ENCODE data around the gene SYNJ1. TPM values are rescaled to one million over a fixed set of nuclear protein-coding genes. Genes with fewer than 3 reads are reported as not detected.
A peak's percentile ranks its signal among the peaks of the same experiment; 100 is the strongest.
"Not testable (repeated sequence)": the region's sequence is repeated elsewhere in the genome, so short reads cannot be mapped to it uniquely, and the experiment has no call there.

SYNJ1 gene
- total RNA-seq, 1 donor = 3.5 TPM

DNA sequence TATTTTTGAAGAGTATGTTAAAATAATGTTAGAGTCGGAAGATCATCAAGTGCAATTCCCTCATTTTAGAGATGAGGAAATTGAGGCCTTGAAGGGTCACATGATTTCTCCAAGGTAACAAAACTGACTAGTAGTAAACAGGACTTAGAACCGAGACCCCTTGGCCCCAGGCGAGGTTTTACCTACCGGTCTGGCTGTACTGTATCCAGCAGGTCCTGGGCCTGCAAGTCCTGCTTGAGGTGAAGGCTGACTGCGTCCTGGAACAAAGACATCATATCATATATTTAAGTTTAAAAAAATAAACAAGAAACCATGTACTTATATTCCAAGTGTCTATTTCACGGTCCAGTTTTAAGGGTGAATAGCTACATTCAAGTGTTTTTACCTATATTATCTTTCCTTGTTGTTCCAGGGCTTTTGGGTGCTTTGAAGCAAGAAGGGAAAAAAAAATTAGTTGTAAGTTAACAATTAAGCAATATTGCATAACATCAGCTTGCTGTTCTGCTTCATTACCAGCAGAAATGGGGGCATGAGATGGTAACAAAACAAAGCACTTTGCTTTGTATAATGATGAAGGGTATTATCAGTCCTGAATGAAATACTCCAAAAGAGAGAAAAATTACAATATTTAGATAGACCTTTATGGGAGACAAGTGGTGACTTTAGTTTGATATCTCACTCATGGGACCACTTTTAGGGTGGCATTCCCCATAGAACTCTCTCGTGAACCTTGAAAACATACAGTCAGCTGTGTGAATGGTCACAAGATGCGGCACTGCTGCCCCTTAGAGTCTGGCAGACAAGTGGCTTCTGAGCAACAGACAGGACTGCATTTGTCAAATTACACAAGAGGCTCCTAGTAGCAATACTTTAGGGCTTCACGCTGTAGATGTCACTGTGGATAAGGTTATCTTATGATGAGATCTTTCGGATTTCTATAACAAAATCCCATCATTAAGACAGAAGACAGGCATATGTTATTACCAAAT is 85.8 kb downstream of the SYNJ1 start:
- DNase-seq (ENCODE audit: low read depth in 2 of 3, low spot score in 2 of 3) = no peak

DNA sequence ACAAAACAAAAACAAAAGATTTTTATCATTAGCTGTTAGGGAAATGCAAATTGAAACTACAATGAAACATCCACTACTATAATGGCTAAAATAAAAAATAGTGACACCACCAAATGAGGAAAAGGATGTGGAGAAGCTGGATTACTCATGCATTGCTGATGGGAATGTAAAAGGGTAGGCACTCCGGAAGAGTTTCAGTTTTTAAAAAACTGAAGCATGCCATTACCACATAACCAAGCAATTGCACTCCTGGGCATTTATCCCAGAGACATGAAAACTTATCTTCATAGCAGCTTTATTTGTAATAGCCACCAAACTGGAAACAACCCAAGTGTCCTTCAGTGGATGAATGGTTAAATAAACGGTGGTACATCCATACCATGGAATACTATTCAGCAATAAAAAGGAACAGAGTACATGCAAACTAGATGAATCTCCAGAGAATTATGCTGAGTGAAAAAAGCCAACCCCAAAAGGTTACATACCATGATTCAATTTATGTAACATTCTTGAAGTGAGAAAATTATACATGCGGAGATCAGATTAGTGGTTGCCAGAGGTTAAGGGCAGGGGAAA is 101.1 kb downstream of the SYNJ1 start:
- DNase-seq (ENCODE audit: low read depth in 2 of 3, low spot score in 2 of 3) = no peak

DNA sequence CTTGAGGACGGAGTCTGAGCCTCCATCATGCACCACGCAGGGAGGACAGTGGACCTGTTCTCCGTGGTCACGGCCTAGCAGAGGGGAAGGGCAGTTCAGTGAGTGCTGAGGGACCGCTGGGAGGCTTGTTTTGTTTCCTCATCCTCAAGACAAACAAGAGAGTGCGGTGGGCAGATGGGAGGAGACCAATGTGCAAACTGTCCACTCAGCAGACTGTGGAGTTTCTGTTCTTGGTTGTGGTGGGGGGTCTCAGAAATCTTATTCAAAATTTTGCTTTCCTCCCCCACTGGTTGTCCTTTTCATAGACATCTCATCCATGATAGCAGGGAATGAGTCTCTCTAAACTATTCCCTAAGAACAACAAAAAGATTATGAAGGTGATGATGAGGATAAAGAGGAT is 109.6 kb downstream of the SYNJ1 start:
- not testable (repeated sequence) for DNase-seq (ENCODE audit: low read depth in 2 of 3, low spot score in 2 of 3)

DNA sequence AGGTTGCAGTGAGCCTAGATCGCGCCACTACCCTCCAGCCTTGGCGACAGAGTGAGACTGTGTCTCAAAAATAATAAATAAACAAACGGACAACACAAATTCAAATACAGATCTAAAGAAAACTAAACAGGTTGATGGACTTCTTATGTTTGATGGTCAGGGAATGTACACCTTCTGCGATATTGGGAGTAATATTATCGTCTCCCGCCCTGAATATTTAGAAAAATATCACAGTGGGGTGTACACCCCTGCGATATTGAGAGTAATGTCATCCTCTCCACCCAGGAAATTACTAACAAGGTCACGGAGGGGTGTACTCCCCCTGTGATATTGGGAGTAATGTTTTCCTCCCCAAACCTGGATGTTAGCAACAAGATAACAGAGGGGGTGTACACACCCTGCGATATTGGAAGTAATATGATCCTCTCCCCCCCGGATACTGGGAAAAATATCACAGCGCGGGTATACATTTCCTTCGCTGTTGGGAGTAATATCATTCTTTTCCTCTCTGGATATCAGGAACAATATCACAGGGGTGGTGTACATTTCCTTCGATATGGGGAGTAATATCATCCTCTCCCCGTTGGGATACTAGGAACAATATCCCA is 114.3 kb downstream of the SYNJ1 start:
- no peak for DNase-seq (ENCODE audit: low read depth in 2 of 3, low spot score in 2 of 3)

DNA sequence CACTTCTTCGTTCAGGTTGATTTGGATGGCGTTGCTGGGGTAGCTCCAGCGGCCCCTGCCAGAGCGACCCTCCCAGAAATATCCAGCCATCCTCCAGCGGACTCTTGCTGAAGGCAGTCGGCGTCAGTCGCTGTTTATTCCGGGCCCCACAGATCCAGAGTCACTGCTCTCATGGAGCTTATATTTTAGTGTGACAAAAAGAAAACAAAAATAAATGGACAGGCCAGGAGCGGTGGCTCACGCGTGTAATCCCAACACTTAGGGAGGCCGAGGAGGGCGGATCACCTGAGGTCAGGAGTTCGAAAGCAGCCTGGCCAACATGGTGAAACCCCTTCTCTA is 114.8 kb downstream of the SYNJ1 start:
- no peak for DNase-seq (ENCODE audit: low read depth in 2 of 3, low spot score in 2 of 3)

DNA sequence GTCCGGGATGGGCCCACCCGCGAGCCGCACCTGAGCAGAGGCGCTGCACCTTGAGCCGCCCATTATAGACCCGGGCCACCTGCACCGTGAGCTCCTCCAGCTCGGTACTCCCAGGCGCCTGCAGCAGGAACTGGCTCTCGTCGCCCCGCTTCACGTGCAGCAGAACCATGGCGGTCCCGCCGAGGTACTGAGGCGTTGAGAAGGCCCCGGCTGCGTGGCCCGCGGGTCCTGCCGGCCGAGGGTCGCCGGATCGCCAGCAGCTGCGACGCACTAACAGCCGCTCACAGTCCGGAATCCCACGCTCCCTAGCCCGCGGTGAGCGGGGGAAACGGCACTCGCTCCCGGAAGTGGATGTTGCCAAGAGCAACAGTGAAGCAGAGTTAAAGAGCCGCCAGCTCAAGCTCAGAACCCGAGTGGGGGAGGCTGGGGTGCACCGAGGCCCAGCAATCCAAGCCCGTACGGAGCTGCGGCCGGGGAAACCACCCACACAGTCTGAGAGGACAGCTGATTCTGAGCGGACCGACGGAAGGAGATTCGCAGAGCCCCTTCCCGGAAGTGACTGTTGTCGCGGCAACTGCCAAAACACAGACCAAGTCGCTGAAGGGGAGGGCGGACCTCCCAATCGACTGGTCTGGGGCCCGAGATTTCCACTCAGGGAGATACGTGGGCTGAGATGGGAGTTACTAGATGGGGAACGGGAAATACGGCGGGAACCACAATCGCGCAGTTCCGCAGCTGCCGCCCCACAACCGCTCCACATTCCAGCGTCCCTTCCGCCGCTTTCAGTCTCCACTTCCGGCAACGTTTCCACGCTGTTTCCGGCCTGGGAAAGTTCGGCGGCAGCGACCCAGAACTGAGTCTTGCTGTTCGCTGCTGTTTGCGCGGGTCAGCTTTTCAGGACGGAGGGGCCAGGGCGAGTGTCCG is 115.5 kb downstream of the SYNJ1 start, which contains the start of gene CFAP298:
Gene CFAP298, minus strand, starts transcription at position 303 of the 924 bp plus-strand sequence. Its CDS starts 134 bp downstream, at position 169.
- DNase-seq (ENCODE audit: low read depth in 2 of 3, low spot score in 2 of 3) = peak; percentile 89 to 93 (median 92)

DNA sequence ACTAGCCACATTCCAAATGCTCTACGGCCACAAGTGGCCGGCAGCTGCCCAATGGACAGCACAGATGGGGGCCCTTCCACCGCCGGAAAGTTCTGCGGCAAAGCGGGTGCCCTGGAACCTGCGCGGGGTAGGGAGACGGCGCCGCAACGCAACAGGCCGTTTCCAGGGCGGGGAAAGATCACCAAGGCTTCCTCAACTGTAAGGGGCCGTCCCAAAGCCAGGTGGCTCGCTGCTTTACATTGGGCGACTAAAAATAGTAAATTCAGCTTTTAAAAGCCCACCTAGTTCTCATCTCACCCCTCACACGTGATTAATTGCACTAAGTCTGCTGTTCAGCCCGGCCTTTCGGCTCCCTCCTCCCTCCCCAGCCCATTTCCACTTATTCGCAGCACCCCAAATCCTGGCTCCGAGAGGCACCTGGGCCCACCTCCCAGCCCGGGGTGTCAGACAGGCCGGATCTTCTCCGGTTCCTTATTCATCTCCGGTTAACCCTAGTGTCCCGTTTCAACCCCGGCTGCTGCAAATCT is 116.3 kb downstream of the SYNJ1 start:
- peak in 2 of 3 donors; percentile 9 to 24 for DNase-seq (ENCODE audit: low read depth in 2 of 3, low spot score in 2 of 3)

DNA sequence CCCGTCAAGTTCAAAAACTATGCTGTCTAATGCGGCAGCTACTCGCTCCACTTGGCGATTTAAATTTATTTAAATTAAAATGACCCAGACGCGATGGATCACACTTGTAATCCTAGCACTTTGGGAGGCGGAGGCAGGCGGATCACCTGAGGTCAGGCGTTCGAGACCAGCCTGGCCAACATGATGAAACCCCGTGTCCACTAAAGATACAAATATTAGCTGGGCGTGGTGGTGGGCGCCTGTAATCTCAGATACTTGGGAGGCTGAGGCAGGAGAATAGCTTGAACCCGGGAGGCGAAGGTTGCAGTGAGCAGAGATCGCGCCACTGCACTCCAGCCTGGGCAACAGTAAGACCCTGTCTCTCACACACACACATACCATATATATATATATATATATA is 116.9 kb downstream of the SYNJ1 start:
- DNase-seq (ENCODE audit: low read depth in 2 of 3, low spot score in 2 of 3) = not testable (repeated sequence)

DNA sequence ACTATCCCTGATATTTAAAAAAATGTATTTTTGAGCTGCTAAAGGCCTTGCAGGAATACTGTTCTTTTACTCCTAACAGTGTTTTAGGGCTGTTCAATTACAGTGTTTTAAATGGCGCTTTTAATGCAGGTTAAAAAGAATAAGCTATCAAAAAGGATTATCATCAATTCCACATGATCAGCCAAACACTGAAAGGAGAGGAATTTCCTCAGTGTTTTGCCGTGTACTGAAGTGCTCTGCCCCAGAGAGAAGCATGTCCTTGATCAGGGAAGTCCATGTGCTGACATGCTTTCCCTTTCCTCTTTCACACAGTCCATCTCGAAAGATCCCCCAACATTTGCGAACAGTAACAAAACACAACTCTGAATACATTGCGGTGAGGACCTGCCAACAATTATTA is 119.0 kb downstream of the SYNJ1 start:
- no peak for DNase-seq (ENCODE audit: low read depth in 2 of 3, low spot score in 2 of 3)

DNA sequence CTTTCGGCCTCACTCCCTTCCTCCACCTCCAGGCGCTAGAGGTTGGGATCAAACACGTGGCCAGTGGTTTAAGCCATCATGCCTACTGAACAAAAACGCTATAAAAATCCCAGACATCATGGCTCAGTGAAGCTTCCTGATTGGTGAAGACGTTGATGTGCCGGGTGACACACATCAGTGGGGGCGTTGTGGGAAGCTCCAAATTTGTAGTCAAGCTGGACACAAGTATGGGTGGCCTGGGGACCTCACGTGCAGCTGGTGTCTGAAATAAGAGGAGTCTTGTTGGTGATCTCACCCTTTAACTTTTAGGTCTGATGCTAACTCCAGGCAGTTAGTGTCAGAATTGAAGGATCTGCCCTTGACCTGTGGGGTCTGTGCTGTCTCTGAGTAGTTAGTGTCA is 122.3 kb downstream of the SYNJ1 start:
- DNase-seq (ENCODE audit: low read depth in 2 of 3, low spot score in 2 of 3) = no peak

DNA sequence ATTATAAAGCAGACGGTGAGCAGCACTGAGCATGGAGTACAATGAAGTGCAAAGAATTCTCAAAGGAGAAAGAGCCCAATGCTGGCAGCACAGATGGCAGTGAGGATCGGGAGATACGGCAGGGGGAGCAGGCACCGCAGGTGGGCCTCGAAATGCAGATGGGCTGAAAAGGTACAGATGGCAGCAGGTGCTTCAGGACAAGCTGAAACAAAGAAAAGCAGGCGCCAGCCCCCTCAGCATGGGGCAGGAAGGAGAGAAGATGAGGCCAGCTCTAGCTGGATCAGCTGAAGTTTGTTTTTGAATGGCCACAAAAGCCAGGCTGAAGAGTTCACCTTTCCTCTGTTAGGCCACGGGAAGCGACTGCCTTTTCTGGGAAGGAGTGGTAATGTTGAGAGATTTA is 123.3 kb downstream of the SYNJ1 start:
- DNase-seq (ENCODE audit: low read depth in 2 of 3, low spot score in 2 of 3) = no peak

DNA sequence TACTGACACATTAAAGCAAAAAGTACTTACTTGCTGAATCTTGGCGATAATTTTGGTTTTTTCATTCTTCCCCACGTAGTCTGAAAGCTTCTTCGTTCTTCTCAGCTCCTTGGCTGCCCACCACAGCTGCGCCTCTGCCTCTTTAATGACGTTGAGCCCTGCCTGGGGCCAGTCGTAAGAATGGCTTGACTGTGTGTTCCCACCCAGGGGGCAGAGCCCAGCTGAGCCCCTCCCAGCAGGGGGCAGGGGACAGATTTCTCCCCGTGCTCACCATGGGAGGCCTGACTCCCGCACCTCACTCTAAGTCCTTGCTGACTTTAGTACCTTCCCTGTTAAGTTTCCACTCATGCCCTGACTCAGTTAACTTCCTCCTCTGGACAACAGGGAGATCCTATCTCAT is 124.7 kb downstream of the SYNJ1 start:
- no peak for DNase-seq (ENCODE audit: low read depth in 2 of 3, low spot score in 2 of 3)

DNA sequence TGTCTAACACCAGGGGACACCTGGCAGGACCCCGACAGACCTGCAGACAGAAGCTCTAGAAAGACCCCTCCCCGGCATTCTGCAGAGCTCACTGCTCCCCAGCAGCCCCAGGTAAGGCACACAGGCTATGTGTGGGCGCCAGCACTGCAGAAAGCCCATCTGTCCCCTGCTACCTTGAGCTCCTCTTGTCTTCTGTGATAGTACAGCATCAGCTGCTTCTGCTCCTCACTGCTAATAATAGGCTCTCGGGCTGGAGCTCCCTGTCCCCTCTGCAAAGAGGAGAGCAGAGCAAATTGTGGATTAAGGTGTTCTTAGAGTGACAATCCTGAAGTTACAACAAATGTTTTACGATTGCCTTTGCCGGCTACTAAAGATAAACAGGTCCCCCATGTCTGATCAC is 125.7 kb downstream of the SYNJ1 start:
- no peak for DNase-seq (ENCODE audit: low read depth in 2 of 3, low spot score in 2 of 3)

DNA sequence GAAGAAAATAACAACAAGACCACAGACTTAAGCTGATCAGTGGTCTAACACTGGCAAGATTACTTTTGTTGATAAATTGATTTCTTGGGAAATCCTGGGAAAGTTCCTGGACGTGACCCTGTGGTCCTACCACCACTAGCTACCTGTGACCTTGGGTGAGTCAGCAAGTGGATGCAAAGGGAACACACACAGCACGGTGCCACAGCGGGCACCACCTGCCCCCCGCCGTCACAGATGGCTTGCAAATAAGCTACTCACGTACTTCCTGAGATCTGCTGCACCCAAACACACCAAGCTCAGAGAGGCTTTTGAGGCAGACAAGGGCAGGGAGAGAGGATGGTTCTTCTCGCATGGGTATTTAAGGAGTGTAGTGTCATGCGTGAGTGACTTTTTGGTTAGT is 128.3 kb downstream of the SYNJ1 start:
- DNase-seq (ENCODE audit: low read depth in 2 of 3, low spot score in 2 of 3) = no peak

DNA sequence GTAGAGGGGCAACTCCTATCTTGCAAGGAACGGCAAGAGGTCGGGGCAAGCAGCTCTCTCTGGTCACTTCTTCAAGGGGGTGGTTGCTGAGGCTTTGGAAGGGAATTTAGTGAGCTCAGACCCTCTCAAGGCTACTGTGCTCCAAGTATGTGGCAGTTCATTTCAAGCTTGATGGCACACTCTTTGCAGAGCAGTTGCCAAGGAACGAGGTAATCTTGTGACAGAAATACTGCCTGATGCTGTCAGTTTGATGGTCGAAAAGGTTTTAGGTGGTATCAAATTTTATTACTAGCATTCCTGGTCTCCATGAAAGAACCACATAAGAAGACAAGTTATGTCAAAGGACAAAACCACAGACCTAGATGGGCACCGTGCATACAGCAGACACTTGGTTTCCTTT is 128.7 kb downstream of the SYNJ1 start:
- DNase-seq (ENCODE audit: low read depth in 2 of 3, low spot score in 2 of 3) = no peak

DNA sequence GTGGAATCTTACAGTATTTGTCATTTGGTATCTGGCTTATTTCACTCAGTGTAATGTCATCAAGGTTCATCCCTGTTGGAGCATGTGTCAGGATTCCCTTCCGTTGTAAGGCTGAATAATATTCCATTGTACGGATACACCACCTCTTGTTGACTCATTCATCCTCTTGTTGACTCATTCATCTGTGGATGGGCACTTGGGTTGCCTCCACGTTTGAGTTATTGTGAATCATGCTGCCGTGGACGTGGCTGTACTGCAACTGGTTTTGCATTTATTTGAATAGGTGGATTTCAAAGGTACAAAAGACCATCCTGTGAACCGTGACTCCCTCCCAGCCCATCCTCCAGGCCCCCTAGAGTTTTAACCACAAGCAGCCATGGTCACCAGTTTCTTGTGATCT is 130.6 kb downstream of the SYNJ1 start:
- DNase-seq (ENCODE audit: low read depth in 2 of 3, low spot score in 2 of 3) = no peak

DNA sequence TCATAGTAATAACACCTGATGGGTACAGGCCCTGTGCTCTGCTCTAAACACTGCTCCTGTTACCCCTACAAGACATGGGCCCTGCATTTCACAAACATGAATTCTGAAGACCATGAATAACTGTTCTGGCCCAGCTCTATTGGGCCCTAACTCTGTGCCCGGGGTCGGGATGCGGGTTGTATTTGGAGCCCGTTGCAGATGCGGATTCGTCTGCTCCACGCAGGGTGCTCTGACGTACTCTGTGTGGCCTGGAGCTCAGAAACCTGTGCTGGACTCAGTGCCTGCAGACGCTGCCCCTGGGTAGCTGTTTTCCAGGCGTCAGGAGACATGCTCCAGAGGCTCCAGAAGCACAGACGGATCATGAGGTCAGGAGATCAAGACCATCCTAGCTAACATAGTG is 132.4 kb downstream of the SYNJ1 start:
- DNase-seq (ENCODE audit: low read depth in 2 of 3, low spot score in 2 of 3) = no peak

DNA sequence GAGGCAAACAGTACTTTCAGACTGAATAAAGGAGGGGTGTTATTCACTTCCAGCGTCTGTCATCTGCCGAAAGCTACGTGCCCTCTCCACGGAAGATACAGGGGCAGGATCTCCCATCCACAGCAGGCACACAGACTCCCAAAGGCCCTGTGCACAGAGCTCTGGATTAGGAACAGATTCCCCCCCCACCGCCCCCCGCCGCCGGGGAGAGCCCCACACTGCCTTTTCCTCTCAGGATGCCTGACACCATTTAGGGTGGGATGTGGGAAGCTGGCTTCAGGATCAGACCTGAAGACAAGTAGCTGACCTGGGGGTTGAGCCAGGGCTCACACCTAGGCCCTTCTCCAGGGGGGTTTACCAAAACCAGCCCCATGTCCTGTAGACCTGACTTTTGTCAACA is 134.1 kb downstream of the SYNJ1 start:
- no peak for DNase-seq (ENCODE audit: low read depth in 2 of 3, low spot score in 2 of 3)

DNA sequence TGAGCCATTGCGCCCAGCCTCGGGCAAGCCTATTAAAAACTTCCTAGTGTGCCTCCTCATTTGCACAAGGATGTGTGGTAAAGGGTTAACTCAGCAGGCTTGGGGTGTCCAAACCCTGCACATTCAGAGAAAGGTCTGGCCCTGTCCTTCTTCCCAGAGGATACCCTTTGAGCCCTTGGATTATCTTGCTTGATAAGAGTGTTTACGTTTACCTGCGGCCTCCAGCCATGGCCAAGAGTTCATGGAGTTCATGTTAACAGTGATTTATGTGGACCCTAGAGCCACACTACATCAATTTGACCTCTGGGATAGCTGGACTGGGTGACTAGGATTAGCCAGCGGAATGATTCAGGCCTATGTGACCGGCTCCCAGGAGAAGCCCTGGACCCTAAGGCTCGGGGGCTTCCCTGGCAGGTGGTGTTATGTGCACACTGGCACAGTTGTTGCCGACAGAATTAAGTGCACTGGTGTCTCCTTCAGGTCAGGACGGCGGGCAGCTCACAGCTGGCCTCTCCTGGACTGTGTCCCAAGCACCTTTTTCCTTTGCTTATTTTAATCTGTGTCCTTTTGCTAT is 134.8 kb downstream of the SYNJ1 start:
- DNase-seq (ENCODE audit: low read depth in 2 of 3, low spot score in 2 of 3) = no peak

DNA sequence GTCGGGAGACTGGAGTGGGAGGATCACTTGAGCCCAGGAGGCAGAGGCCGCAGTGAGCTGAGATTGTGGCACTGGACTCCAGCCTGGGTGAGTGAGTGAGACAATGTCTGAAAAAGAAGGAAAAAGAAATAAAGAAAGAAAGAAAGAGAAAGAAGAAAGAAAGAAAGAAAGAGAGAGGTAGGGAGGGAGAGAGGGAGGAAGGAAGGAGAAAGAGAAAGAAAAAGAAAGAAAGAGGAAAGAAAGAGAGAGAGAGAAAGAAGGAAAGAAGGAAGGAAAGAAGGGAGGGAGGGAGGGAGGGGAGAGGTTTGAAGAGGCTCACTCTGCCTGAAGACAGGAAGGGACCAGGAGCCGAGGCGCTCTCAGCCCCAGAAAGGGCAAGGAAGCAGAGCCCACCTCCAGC is 137.7 kb downstream of the SYNJ1 start:
- no peak for DNase-seq (ENCODE audit: low read depth in 2 of 3, low spot score in 2 of 3)
